HepG2 (cell line): ENCODE data around the gene JDP2. TPM values are rescaled to one million over a fixed set of nuclear protein-coding genes. Genes with fewer than 3 reads are reported as not detected.

Experiments used
- ATAC-seq: fragments of 200-7000 bp; cut with Tn5 transposase; 3 replicates; pipeline ENCODE4 v1.9.1; 2020; ENCODE audit warnings: mild to moderate bottlenecking, moderate library complexity
- BruUV-seq: library from RNA; stranded (reverse); fragments of 400-500 nt; replicated peaks from 2 replicates; lab custom pipeline; 2021; lab: Mats Ljungman, UMichigan
- CTCF ChIA-PET: fragments of 300-600 bp; formaldehyde crosslinking; extraction: SDS; loops from one replicate; lab custom pipeline; 2021; ENCODE audit warnings: low total read pairs, inconsistent platforms, low intra/inter-chr PET ratio; lab: Yijun Ruan, JAX
- POLR2A ChIA-PET: fragments of 350-600 bp; sonication (Branson Sonifier 250); formaldehyde crosslinking; loops from one replicate; lab custom pipeline; 2020; ENCODE audit warnings: antibody characterized with exemption, inconsistent platforms; lab: Yijun Ruan, JAX
- DNase-seq: peaks from one replicate; pipeline ENCODE4 v3.0.0-alpha.2; 2015; ENCODE audit warnings: low spot score
- FAIRE-seq: peaks from 3 replicates; lab custom pipeline; 2011; peaks lifted over from hg19 to GRCh38; lab: Jason Lieb, UNC
- H2AFZ ChIP-seq: one replicate; pipeline ENCODE4 v1.6.1; 2011; ENCODE audit warnings: low read length, inconsistent platforms
- H3K27ac ChIP-seq: fragments of 300-600 bp; 3 replicates; pipeline ENCODE4 v1.8.0; 2011; ENCODE audit warnings: mixed run types, mild to moderate bottlenecking, mixed read lengths, low read length, inconsistent platforms; ENCODE audit not compliant: insufficient read depth; ENCODE audit errors: extremely low read length
- H3K27me3 ChIP-seq, 2 experiments: fragments of 200-600 bp in 1 of 2; 2 replicates in 1 of 2; 3 replicates in 1 of 2; pipeline versions ENCODE4 v1.6.0 to v1.8.0; 2011; ENCODE audit warnings: low read length in 2 of 2, mild to moderate bottlenecking in 2 of 2, moderate library complexity in 2 of 2, inconsistent platforms in 1 of 2; ENCODE audit not compliant: insufficient read depth in 2 of 2, control insufficient read depth in 1 of 2
- H3K36me3 ChIP-seq, 2 experiments: fragments of 200-600 bp in 1 of 2; replicated peaks in 1 of 2; 2 replicates in 1 of 2; 3 replicates in 1 of 2; pipeline versions ENCODE4 v1.5.1 to v1.8.0; 2011; ENCODE audit warnings: low read length in 2 of 2, inconsistent platforms in 1 of 2; ENCODE audit not compliant: insufficient read depth in 2 of 2, control insufficient read depth in 1 of 2
- H3K4me1 ChIP-seq: 2 replicates; pipeline ENCODE4 v1.5.1; 2012; ENCODE audit warnings: low read length, inconsistent platforms; ENCODE audit not compliant: insufficient read depth
- H3K4me2 ChIP-seq: 2 replicates; pipeline ENCODE4 v1.6.0; 2011; ENCODE audit warnings: low read depth, low read length, inconsistent platforms
- H3K4me3 ChIP-seq, 3 experiments: fragments of 200-600 bp in 1 of 3; sonication (generic), shearing (Covaris generic) in 1 of 3; replicated peaks in 1 of 3; 2 replicates each; pipeline ENCODE4 v1.5.1; 2011 to 2016; ENCODE audit warnings: low read length in 3 of 3, inconsistent platforms in 2 of 3, low read depth in 2 of 3, mild to moderate bottlenecking in 2 of 3, control low read depth in 1 of 3, mixed read lengths in 1 of 3; ENCODE audit not compliant: insufficient read depth in 1 of 3
- H3K79me2 ChIP-seq: one replicate; pipeline ENCODE4 v1.6.1; 2011; ENCODE audit warnings: low read length, inconsistent platforms; ENCODE audit not compliant: insufficient read depth
- H3K9ac ChIP-seq: 2 replicates; pipeline ENCODE4 v1.6.0; 2011; ENCODE audit warnings: mild to moderate bottlenecking, low read depth, low read length, inconsistent platforms; ENCODE audit not compliant: insufficient read depth
- H3K9me3 ChIP-seq: 2 replicates; pipeline ENCODE4 v1.5.1; 2012; ENCODE audit warnings: mild to moderate bottlenecking, low read length
- H4K20me1 ChIP-seq: 2 replicates; pipeline ENCODE4 v1.6.0; 2011; ENCODE audit warnings: inconsistent platforms, mild to moderate bottlenecking, low read length, moderate library complexity; ENCODE audit not compliant: insufficient read depth
- CCDC6 ChIP-seq: sonication (generic); formaldehyde crosslinking; IDR thresholded peaks from 2 replicates; pipeline ENCODE4 v1.8.1; 2022; ENCODE audit warnings: mild to moderate bottlenecking, missing genetic modification reagents, moderate library complexity
- ELF1 ChIP-seq: sonication (generic); formaldehyde crosslinking; IDR thresholded peaks from 2 replicates; pipeline ENCODE4 v1.4.0; 2020; ENCODE audit warnings: missing genetic modification reagents
- ELF3 ChIP-seq: IDR thresholded peaks from 2 replicates; pipeline ENCODE4 v1.6.1; 2016; ENCODE audit warnings: missing genetic modification reagents, missing compliant biosample characterization
- GABPB1 ChIP-seq: IDR thresholded peaks from 2 replicates; pipeline ENCODE4 v1.6.1; 2016; ENCODE audit warnings: mild to moderate bottlenecking, missing genetic modification reagents, moderate library complexity, missing compliant biosample characterization
- GATA4 ChIP-seq: sonication (generic); IDR thresholded peaks from 2 replicates; pipeline ENCODE4 v1.6.1; 2016; ENCODE audit warnings: antibody characterized with exemption, low read depth, borderline replicate concordance
- HNF4G ChIP-seq, 2 experiments: sonication (generic) in 1 of 2; formaldehyde crosslinking in 1 of 2; IDR thresholded peaks; 2 replicates each; pipeline versions ENCODE4 v1.4.0 to v1.6.1; 2011 to 2020; ENCODE audit warnings: borderline replicate concordance in 2 of 2, low read depth in 2 of 2, mild to moderate bottlenecking in 2 of 2, low read length in 1 of 2, missing genetic modification reagents in 1 of 2, moderate library complexity in 1 of 2
- MATR3 ChIP-seq: sonication (generic); formaldehyde crosslinking; IDR thresholded peaks from 2 replicates; pipeline ENCODE4 v1.4.0; 2020; ENCODE audit warnings: missing genetic modification reagents
- PCBP2 ChIP-seq: fragments of 200-400 bp; formaldehyde crosslinking; optimal IDR thresholded peaks from 2 replicates; pipeline ENCODE3; 2018; ENCODE audit warnings: low read length, low read depth; ENCODE audit not compliant: poor library complexity, severe bottlenecking
- ZNF235 ChIP-seq: sonication (generic); formaldehyde crosslinking; IDR thresholded peaks from 2 replicates; pipeline ENCODE4 v1.8.1; 2023; ENCODE audit warnings: mild to moderate bottlenecking, missing genetic modification reagents, borderline replicate concordance
- ZNF713 ChIP-seq: sonication (generic); formaldehyde crosslinking; IDR thresholded peaks from 2 replicates; pipeline ENCODE4 v1.4.0; 2020; ENCODE audit warnings: mild to moderate bottlenecking, missing genetic modification reagents
- ZNF772 ChIP-seq: sonication (generic); formaldehyde crosslinking; IDR thresholded peaks from 2 replicates; pipeline ENCODE4 v1.5.0; 2020; ENCODE audit warnings: mild to moderate bottlenecking, missing genetic modification reagents
- ZNF883 ChIP-seq: sonication (generic); formaldehyde crosslinking; IDR thresholded peaks from 2 replicates; pipeline ENCODE4 v1.5.1; 2020; ENCODE audit warnings: mild to moderate bottlenecking, missing genetic modification reagents; ENCODE audit errors: not compliant biosample characterization
- in situ Hi-C: cut with HindIII; loops from 2 replicates; pipeline ENCODE4 v1.10.0; 2017; ENCODE audit warnings: low pct_unique_long_range_greater_than_20kb; ENCODE audit not compliant: extremely low pct_ligation_motif_present
- intact Hi-C: fragments of 100-400 bp; cut with micrococcal nuclease; formaldehyde crosslinking; loops from one replicate; pipeline ENCODE4 v1.10.0; 2022; ENCODE audit not compliant: unreplicated experiment
- polyA plus RNA-seq, 8 experiments: library from polyadenylated mRNA; depleted of rRNA in 3 of 8; stranded (reverse) in 7 of 8; unstranded in 1 of 8; fragments of >200 nt; fragmentation: Illumina TruSeq in 4 of 8; extraction: Trizol in 4 of 8; gene quantifications; 2 replicates each; pipeline versions ENCODE4 v1.2.1 to v1.2.3, GENCODE V29; 2011 to 2016; ENCODE audit warnings: low read depth in 4 of 8, missing spikeins in 1 of 8, mixed read lengths in 1 of 8; ENCODE audit not compliant: insufficient read depth in 1 of 8
- total RNA-seq, 5 experiments: library from RNA; depleted of rRNA; stranded (reverse); fragments of >200 nt; fragmentation: Illumina TruSeq; extraction: Trizol; gene quantifications; 2 replicates each; pipeline ENCODE4 v1.2.3, GENCODE V29; 2016; ENCODE audit warnings: low read depth in 1 of 5
- TF ChIP-seq, protein P1 (sequence below): sonication (generic); formaldehyde crosslinking; IDR thresholded peaks from 2 replicates; pipeline ENCODE4 v1.4.0; 2020; ENCODE audit warnings: missing genetic modification reagents
- TF ChIP-seq, protein P2 (sequence below): IDR thresholded peaks from 2 replicates; pipeline ENCODE4 v1.6.1; 2012; ENCODE audit warnings: low read depth, low read length, improper control_type of control experiment
- TF ChIP-seq, protein P3 (sequence below): sonication (generic); formaldehyde crosslinking; IDR thresholded peaks from 2 replicates; pipeline ENCODE4 v1.8.1; 2022; ENCODE audit warnings: low read depth, mild to moderate bottlenecking, missing genetic modification reagents
- TF ChIP-seq, protein P4 (sequence below): sonication (generic); formaldehyde crosslinking; IDR thresholded peaks from 2 replicates; pipeline ENCODE4 v1.8.0; 2022; ENCODE audit warnings: mild to moderate bottlenecking, missing genetic modification reagents, moderate library complexity

The JDP2 gene
- total and polyA plus RNA-seq, 2 of the 13 experiments (the other 11 are each of a cell fraction or from before 2014, with no cell fraction given) = 8.0 to 8.9 TPM

DNA sequence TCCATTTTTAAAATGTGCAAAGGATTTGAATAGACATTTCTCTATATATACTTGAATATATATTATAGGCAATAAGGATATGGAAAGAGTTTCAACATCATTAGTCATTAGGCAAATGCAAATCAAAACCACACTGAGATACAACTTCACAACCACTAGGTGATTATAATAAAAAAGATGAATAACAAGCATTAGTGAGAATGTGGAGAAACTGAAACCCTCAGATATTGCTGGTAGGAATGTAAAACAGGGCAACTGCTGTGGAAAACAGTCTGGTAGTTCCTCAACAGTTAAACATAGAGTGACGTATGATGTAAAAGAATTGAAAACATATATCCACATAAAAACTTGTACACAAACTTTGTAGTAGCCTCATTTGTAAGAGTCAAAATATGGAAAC lies 82.7 kb downstream of the JDP2 start (continued):
- TF ChIP-seq, protein P1, sequence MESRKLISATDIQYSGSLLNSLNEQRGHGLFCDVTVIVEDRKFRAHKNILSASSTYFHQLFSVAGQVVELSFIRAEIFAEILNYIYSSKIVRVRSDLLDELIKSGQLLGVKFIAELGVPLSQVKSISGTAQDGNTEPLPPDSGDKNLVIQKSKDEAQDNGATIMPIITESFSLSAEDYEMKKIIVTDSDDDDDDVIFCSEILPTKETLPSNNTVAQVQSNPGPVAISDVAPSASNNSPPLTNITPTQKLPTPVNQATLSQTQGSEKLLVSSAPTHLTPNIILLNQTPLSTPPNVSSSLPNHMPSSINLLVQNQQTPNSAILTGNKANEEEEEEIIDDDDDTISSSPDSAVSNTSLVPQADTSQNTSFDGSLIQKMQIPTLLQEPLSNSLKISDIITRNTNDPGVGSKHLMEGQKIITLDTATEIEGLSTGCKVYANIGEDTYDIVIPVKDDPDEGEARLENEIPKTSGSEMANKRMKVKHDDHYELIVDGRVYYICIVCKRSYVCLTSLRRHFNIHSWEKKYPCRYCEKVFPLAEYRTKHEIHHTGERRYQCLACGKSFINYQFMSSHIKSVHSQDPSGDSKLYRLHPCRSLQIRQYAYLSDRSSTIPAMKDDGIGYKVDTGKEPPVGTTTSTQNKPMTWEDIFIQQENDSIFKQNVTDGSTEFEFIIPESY (CRISPR knock-in tag) = no peak

DNA sequence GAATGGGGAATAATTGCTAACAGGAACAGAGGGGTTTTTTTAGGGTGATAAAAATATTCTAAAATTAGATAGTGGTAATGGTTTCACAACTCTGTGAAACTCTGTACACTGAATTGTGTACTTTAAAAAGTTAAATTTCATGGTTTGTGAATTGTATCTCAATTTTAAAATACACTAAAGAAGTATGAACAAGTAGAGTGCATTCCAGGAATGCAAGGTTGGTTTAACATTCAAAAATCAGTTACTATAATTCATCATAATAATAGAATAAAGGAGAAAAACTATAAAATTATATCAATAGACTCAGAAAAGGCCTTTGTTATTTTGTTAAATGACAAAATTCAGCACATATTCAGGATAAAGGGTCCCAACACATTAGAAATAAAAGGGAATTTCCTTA lies 83.4 kb downstream of the JDP2 start:
- Histone ChIP-seq H3K9ac (no peak overlapping the region), H3K4me2 (no peak overlapping the region), H3K4me3 (no peak overlapping the region), H3K27ac (no peak overlapping the region), H3K9me3 (no peaks in the 10 kb centered on the region), H3K36me3 (no peaks in the 10 kb centered on the region), H2AFZ (no peak overlapping the region), H4K20me1 (no peaks in the 10 kb centered on the region), H3K79me2 (no peaks in the 10 kb centered on the region), H3K4me1 (peaks cover 24% of the 10 kb centered on the region), H3K27me3 (peaks cover 0 to 12% of the 10 kb centered on the region in 2 experiments; a peak in 2 of 5 replicates)
- no peak for DNase-seq
- ChIA-PET POLR2A (interaction anchor here (0.7 kb wide), 1 partner anchor 209 kb away, joined by 3 read pairs; no protein-coding TSS in a partner anchor), CTCF (no interaction called here)
- intact Hi-C loops (no loop called here), in situ Hi-C loops (no loop called here)
- BruUV-seq = no TSS peak
- FAIRE-seq = no peak
- ATAC-seq = no peak
- TF ChIP-seq MATR3 (CRISPR knock-in tag) (no peak), GABPB1 (CRISPR knock-in tag) (no peak), ELF3 (CRISPR knock-in tag) (no peak), ZNF772 (no peak), ZNF713 (CRISPR knock-in tag) (no peak), ZNF235 (CRISPR knock-in tag) (no peak), CCDC6 (CRISPR knock-in tag) (no peak), HNF4G (IDR thresholded peaks at IDR 0.05; ENCODE audit: borderline replicate concordance, low read depth, low read length) (no peak), HNF4G (CRISPR knock-in tag; IDR thresholded peaks at IDR 0.05; ENCODE audit: borderline replicate concordance, low read depth) (no peak), ELF1 (CRISPR knock-in tag) (no peak), ZNF883 (CRISPR knock-in tag) (no peak), GATA4 (no peak), PCBP2 (no peak)
- TF ChIP-seq, protein P2, sequence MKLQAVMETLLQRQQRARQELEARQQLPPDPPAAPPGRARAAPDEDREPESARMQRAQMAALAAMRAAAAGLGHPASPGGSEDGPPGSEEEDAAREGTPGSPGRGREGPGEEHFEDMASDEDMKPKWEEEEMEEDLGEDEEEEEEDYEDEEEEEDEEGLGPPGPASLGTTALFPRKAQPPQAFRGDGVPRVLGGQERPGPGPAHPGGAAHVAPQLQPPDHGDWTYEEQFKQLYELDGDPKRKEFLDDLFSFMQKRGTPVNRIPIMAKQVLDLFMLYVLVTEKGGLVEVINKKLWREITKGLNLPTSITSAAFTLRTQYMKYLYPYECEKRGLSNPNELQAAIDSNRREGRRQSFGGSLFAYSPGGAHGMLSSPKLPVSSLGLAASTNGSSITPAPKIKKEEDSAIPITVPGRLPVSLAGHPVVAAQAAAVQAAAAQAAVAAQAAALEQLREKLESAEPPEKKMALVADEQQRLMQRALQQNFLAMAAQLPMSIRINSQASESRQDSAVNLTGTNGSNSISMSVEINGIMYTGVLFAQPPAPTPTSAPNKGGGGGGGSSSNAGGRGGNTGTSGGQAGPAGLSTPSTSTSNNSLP = no peak
- TF ChIP-seq, protein P3, sequence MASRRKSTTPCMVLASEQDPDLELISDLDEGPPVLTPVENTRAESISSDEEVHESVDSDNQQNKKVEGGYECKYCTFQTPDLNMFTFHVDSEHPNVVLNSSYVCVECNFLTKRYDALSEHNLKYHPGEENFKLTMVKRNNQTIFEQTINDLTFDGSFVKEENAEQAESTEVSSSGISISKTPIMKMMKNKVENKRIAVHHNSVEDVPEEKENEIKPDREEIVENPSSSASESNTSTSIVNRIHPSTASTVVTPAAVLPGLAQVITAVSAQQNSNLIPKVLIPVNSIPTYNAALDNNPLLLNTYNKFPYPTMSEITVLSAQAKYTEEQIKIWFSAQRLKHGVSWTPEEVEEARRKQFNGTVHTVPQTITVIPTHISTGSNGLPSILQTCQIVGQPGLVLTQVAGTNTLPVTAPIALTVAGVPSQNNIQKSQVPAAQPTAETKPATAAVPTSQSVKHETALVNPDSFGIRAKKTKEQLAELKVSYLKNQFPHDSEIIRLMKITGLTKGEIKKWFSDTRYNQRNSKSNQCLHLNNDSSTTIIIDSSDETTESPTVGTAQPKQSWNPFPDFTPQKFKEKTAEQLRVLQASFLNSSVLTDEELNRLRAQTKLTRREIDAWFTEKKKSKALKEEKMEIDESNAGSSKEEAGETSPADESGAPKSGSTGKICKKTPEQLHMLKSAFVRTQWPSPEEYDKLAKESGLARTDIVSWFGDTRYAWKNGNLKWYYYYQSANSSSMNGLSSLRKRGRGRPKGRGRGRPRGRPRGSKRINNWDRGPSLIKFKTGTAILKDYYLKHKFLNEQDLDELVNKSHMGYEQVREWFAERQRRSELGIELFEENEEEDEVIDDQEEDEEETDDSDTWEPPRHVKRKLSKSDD (CRISPR knock-in tag) = no peak
- TF ChIP-seq, protein P4, sequence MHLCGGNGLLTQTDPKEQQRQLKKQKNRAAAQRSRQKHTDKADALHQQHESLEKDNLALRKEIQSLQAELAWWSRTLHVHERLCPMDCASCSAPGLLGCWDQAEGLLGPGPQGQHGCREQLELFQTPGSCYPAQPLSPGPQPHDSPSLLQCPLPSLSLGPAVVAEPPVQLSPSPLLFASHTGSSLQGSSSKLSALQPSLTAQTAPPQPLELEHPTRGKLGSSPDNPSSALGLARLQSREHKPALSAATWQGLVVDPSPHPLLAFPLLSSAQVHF (CRISPR knock-in tag) = no peak
